GM10266 (cell line): ENCODE measurements around the gene RABGAP1L.
A peak's percentile ranks its signal among the peaks of the same experiment; 100 is the strongest.

Source experiments
- DNase-seq: peaks from one replicate; pipeline ENCODE4 v3.0.0; 2012; ENCODE audit errors: extremely low spot score
- TF ChIP-seq, protein P1 (sequence below): IDR thresholded peaks from 2 replicates; pipeline ENCODE4 v1.5.1; 2012; ENCODE audit warnings: mild to moderate bottlenecking, low read depth; ENCODE audit not compliant: control insufficient read depth, insufficient read depth; ENCODE audit errors: missing control alignments

RABGAP1L gene

DNA sequence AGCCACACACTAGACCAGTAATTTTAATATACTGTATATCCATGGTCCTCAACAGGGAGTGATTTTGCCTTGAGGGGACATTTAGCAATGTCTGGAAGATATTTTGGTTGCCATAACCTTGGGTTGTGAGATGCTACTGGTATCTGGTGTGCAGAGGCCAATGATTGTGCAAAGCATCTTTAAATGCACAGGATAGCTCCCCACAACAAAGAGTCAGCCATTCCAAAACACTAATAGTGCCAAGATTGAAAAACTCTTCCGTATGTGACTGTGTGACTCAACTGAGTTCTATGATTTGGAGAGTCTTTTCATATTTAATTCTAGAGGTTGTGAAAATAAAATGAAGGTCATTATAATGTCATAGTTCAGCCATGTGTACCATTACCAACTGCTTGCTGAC, 699.0 kb downstream of the RABGAP1L start:
- DNase-seq: no peak
- TF ChIP-seq, protein P1, sequence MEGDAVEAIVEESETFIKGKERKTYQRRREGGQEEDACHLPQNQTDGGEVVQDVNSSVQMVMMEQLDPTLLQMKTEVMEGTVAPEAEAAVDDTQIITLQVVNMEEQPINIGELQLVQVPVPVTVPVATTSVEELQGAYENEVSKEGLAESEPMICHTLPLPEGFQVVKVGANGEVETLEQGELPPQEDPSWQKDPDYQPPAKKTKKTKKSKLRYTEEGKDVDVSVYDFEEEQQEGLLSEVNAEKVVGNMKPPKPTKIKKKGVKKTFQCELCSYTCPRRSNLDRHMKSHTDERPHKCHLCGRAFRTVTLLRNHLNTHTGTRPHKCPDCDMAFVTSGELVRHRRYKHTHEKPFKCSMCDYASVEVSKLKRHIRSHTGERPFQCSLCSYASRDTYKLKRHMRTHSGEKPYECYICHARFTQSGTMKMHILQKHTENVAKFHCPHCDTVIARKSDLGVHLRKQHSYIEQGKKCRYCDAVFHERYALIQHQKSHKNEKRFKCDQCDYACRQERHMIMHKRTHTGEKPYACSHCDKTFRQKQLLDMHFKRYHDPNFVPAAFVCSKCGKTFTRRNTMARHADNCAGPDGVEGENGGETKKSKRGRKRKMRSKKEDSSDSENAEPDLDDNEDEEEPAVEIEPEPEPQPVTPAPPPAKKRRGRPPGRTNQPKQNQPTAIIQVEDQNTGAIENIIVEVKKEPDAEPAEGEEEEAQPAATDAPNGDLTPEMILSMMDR: no peak

DNA sequence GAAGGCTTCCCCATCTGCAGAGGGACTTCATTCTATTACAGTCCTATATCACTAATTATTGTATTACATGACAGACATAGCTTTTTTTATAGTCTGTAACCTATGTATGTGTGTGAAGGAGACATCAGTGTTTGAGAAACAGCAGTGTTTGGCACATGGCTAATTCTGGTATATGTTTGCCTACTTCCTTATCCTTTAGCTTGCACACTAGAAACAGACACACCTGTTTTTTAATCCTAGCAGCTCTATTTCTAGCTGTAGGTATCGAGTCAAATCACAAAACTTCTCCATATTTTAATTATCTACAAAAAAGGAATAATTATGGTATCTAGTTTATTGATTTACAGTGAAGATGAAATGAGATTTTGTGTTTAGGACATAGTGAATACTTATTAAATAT, 711.0 kb downstream of the RABGAP1L start:
- TF ChIP-seq, protein P1: no peak
- DNase-seq: no peak

DNA sequence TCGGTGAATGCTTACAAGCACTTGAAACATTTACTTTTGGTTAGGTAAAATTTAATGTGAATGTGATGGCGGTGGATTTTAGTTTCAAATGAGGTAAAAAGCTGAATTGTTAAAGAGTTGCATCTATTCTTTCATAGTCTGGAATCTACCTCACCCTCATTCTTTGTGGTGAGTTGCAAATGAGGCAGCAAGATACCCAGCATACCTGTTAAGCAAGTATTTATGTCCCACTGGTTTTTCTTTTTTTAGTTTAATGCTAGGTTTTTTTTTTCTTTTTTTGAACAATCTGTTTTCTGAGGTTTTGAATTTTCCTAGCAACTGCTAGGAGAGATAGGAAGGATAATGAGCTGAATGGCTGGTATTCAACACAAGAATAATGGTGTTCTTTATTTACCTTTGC, 712.6 kb downstream of the RABGAP1L start:
- no peak for DNase-seq
- TF ChIP-seq, protein P1: no peak

DNA sequence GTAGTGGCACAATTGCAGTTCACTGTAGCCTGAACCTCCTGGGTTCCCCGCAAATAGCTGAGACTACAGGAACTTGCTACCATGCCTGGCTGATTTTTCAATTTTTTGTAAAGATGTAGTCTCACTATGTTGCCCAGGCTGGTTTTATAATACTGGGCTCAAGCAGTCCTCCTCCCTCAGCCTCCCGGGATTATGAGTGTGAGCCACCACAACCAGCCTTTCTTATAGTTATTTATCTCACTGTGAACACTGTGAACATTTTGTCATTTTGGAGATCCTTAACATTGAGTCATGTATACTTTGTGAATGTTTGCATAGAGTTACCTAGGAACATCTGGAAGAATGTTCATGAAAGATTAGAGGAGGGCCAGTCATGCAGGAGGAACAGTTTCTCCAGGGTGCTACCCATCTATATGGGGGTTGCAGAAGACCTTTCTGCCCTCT, 713.3 kb downstream of the RABGAP1L start:
- TF ChIP-seq, protein P1: no peak
- no peak for DNase-seq

DNA sequence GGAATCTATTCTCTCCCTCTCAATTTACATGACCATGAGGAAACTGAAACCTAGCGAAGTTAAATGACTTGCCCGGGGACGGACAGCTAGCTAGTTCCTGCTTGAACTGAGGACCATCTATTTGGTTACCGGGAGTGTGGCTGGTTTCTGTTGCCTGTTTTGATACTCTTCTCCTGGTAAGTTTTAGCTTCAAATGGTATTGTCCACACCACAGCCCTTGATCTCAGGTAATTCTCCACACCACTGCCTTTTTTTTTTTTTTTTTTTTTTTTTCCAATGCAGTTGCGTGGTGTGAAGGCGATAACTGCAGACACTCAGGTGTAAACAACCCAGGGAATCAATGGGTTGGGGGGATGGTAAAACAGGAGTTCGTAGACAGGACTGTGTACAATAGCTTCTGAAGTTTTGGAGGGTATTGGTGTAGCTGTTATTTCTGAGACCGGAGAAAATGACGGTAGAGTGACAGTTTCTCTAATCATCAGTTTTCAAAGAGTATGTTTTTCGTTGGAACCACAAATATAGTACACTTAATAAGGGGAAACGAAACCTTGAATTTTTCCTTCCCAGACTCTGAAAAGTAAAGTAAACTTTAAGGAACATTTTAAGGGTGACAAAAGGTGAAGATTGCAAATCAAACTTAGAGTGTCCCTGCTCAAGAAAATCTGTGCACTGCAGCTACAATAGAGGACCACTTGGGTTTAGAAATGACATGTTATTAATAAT, 715.2 kb downstream of the RABGAP1L start:
- TF ChIP-seq, protein P1: no peak
- DNase-seq: peak; percentile 33

- TF ChIP-seq, protein P1: no peak
- no peak for DNase-seq
These were observed 716.0 kb downstream of the RABGAP1L start for GRCh38 chr1:174875306-174875705.

DNA sequence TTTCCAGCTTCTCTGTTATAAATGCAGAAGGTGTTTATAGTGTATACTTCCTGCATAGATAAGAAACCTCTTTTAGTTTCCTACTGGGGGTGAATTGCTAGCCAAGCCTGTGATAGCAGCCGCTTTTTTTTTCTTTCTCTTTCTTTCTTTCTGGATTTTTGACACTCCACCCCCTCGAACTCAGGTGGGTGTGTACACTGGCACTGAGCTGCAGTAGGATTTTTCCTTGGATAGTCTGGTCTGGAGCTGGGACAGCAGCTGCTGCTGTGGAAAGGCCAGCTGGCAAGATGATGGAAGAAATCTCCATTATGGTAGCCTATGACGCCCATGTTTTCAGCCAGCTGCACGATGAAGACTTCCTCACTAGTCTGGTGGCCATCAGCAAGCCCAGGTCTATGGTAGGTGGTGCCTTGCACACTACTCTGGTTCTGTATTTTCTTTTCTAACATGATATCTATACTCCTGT, 717.9 kb downstream of the RABGAP1L start:
- DNase-seq: no peak

More for the DNA sequence above, 717.9 kb downstream of the RABGAP1L start:
- TF ChIP-seq, protein P1: no peak
